Panc1 (cell line): ENCODE results near the gene DYNC1I1. TPM values are rescaled to one million over a fixed set of nuclear protein-coding genes. Genes with fewer than 3 reads are reported as not detected.

ENCODE experiments used
- ATAC-seq: fragments of 200-7000 bp; cut with Tn5 transposase; 2 replicates; pipeline ENCODE4 v1.9.1; 2020; ENCODE audit warnings: mild to moderate bottlenecking, moderate library complexity
- BruUV-seq: library from RNA; stranded (reverse); fragments of 400-500 nt; replicated peaks from 2 replicates; lab custom pipeline; 2021; lab: Mats Ljungman, UMichigan
- CTCF ChIA-PET: fragments of 300-600 bp; sonication (Branson Sonifier 250); formaldehyde crosslinking; loops from one replicate; lab custom pipeline; 2022; ENCODE audit warnings: antibody characterized with exemption; lab: Charles Lee
- POLR2A ChIA-PET: fragments of 300-600 bp; sonication (Branson Sonifier 250); formaldehyde crosslinking; loops from one replicate; lab custom pipeline; 2022; ENCODE audit warnings: antibody characterized with exemption; lab: Charles Lee
- DNase-seq: peaks from one replicate; pipeline ENCODE4 v3.0.0-alpha.2; 2010; ENCODE audit warnings: low read depth, low spot score
- H3K27ac ChIP-seq: 2 replicates; pipeline ENCODE4 v1.5.1; 2011; ENCODE audit warnings: mild to moderate bottlenecking, low read length, inconsistent platforms
- H3K27me3 ChIP-seq: fragments of 200-500 bp; sonication (Bioruptor generic); 2 replicates; pipeline ENCODE4 v1.6.0; 2014; ENCODE audit warnings: low read length, inconsistent platforms; ENCODE audit not compliant: control insufficient read depth, insufficient read depth
- H3K36me3 ChIP-seq: fragments of 200-500 bp; sonication (Bioruptor generic); 2 replicates; pipeline ENCODE4 v1.5.1; 2014; ENCODE audit warnings: inconsistent platforms, mild to moderate bottlenecking, low read length, moderate library complexity; ENCODE audit not compliant: control insufficient read depth, insufficient read depth
- H3K4me1 ChIP-seq: 2 replicates; pipeline ENCODE4 v1.5.1; 2011; ENCODE audit warnings: inconsistent platforms, mild to moderate bottlenecking, low read length, moderate library complexity; ENCODE audit not compliant: control insufficient read depth, insufficient read depth
- H3K4me3 ChIP-seq, 2 experiments: 2 replicates each; pipeline ENCODE4 v1.5.1; 2011 to 2012; ENCODE audit warnings: low read depth in 2 of 2, low read length in 2 of 2, mild to moderate bottlenecking in 2 of 2, inconsistent platforms in 1 of 2, moderate library complexity in 1 of 2
- H3K9me3 ChIP-seq: fragments of 200-500 bp; sonication (Bioruptor generic); 2 replicates; pipeline ENCODE4 v1.5.1; 2014; ENCODE audit warnings: low read depth, mild to moderate bottlenecking, inconsistent platforms, low read length, moderate library complexity; ENCODE audit not compliant: control insufficient read depth, insufficient read depth
- CTCF ChIP-seq: fragments of 450-650 bp; IDR thresholded peaks from 2 replicates; pipeline ENCODE4 v1.5.1; 2017; ENCODE audit warnings: mild to moderate bottlenecking
- POLR2AphosphoS5 ChIP-seq: IDR thresholded peaks from 2 replicates; pipeline ENCODE4 v1.6.1; 2012; ENCODE audit warnings: mild to moderate bottlenecking, low read depth, low read length, moderate library complexity
- REST ChIP-seq, 2 experiments: IDR thresholded peaks; 2 replicates each; pipeline ENCODE4 v1.6.1; 2011 to 2012; ENCODE audit warnings: low read depth in 2 of 2, control low read depth in 1 of 2, low read length in 1 of 2, mild to moderate bottlenecking in 1 of 2, moderate library complexity in 1 of 2; ENCODE audit not compliant: insufficient read depth in 1 of 2
- SIN3A ChIP-seq: IDR thresholded peaks from 2 replicates; pipeline ENCODE4 v1.6.1; 2012; ENCODE audit warnings: low read depth, mild to moderate bottlenecking, low read length, moderate library complexity, borderline replicate concordance; ENCODE audit not compliant: insufficient read depth
- TCF7L2 ChIP-seq: IDR thresholded peaks from 2 replicates; pipeline ENCODE4 v1.6.1; 2011; ENCODE audit warnings: mild to moderate bottlenecking, low read depth, low read length, inconsistent platforms
- in situ Hi-C: cut with HindIII; loops from 2 replicates; pipeline ENCODE4 v1.10.0; 2016; ENCODE audit warnings: low sequenced_read_pairs, low pct_unique_long_range_greater_than_20kb
- intact Hi-C: fragments of 100-400 bp; cut with micrococcal nuclease; formaldehyde crosslinking; loops from one replicate; pipeline ENCODE4 v1.10.0; 2022; ENCODE audit not compliant: unreplicated experiment
- total RNA-seq: library from RNA; stranded (reverse); gene quantifications from one replicate; pipeline ENCODE4 v1.2.1, GENCODE V29; 2021; ENCODE audit not compliant: unreplicated experiment

The DYNC1I1 gene
- total RNA-seq, 1 experiment from 2014 or later = 0.13 TPM

DNA sequence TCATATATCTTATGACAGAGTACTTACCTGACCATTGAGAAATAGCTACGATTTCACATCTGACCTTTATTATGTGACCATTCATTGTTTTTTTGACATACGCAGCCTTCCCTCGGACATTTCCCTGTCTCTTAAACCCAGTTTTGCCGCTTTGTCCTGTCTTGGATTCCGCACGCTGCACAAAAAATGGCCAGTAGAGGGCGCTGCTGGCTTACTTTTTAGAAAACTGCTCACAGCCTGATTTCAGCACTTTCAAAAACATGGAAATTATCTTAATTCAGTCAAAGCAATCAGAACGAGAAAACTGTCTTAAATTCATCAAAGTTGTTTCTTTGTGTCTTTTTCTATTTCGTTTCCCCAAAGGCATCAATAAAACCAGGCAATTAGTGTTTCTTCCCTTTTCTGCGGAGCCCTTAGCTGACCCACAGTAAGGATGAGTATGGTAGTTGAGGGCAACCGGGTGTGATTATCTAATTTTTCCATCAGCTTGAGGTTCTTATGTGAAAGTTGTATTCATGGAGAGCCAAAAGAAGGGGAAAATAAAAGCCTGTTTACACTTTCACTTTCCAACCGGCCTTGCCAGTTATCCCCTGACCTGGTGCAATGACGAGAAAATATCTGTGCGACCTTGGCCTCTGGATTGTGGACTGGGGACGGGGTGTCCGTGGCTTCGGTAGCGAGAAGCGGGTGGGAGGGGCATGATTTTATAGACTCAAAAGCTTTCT lies 144.4 kb downstream of the DYNC1I1 start:
- peak; percentile 91 for TF ChIP-seq CTCF
- no peak for TF ChIP-seq REST (IDR thresholded peaks at IDR 0.05; ENCODE audit: insufficient read depth in 1 of 2, low read depth in 2 of 2, low read length in 1 of 2)
- no peak for TF ChIP-seq SIN3A
- no peaks in the 10 kb centered on the region for H3K36me3 ChIP-seq
- no peak overlapping the region for H3K27ac ChIP-seq
- H3K4me3 ChIP-seq = peak overlapping the region in 1 of 2 experiments; percentile 32; a peak in 2 of 4 replicates
- in situ Hi-C loops = no loop called here
- POLR2A ChIA-PET = no interaction called here
- DNase-seq (peak; percentile 46), ATAC-seq (peak; percentile 95)
- H3K4me1 ChIP-seq = peaks cover 3% of the 10 kb centered on the region; the same call in 1 of the 2 replicates
- CTCF ChIA-PET = no interaction called here
- peaks cover 4% of the 10 kb centered on the region for H3K27me3 ChIP-seq
- no peaks in the 10 kb centered on the region for H3K9me3 ChIP-seq
- no TSS peak for BruUV-seq
- intact Hi-C loops = loop anchor here (2.0 to 10.0 kb wide), 4 partner anchors 158 to 1928 kb away; no protein-coding TSS in a partner anchor

GRCh38 chr7:95917634-95918033 lies 145.3 kb downstream of the DYNC1I1 start:
- Histone ChIP-seq H3K9me3 (no peaks in the 10 kb centered on the region), H3K27me3 (peaks cover 4% of the 10 kb centered on the region), H3K4me1 (peaks cover 3% of the 10 kb centered on the region; the same call in 1 of the 2 replicates), H3K27ac (no peak overlapping the region), H3K4me3 (no peak overlapping the region), H3K36me3 (no peaks in the 10 kb centered on the region)
- TF ChIP-seq TCF7L2 (no peak), REST (IDR thresholded peaks at IDR 0.05; ENCODE audit: insufficient read depth in 1 of 2, low read depth in 2 of 2, low read length in 1 of 2) (no peak), SIN3A (no peak), POLR2AphosphoS5 (no peak), CTCF (no peak)
- BruUV-seq = no TSS peak
- ChIA-PET POLR2A (no interaction called here), CTCF (interaction anchor here (0.6 kb wide), 1 partner anchor 270 kb away, joined by 3 read pairs; no protein-coding TSS in a partner anchor)
- intact Hi-C loops (loop anchor here (2.0 to 10.0 kb wide), 4 partner anchors 157 to 1927 kb away; no protein-coding TSS in a partner anchor), in situ Hi-C loops (no loop called here)
- DNase-seq = no peak
- no peak for ATAC-seq
